ENCODE data around the gene RIMBP3C.
A peak's percentile ranks its signal among the peaks of the same experiment; 100 is the strongest.
"Not testable (repeated sequence)": the region's sequence is repeated elsewhere in the genome, so short reads cannot be mapped to it uniquely, and the experiment has no call there.

Gene RIMBP3C

GRCh38 chr22:21573750-21574494 is 22.7 kb upstream of the RIMBP3C start:
- no peak for DNase-seq

- DNase-seq: no peak
Measured at GRCh38 chr22:21573293-21573734, 22.1 kb upstream of the RIMBP3C start.

DNA sequence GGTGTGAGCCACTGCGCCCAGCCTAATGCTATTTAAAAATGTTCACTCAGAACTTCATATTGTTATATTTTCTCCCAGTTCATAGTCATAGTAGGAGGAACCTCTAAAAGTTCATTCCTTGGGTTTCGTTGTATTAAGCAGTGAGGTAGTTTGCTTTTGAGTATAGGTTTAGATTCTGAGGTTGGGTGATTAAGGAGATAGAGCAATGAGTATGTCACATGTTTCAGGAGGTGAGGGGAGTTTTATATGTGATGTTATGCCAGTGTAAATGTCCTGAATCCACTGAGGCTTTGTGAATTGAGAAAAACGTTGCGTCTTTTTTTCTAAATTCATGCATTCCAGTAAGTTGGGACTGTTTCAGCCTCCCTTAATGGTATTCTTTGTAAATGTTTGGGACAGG is 20.4 kb upstream of the RIMBP3C start:
- DNase-seq: no peak

DNA sequence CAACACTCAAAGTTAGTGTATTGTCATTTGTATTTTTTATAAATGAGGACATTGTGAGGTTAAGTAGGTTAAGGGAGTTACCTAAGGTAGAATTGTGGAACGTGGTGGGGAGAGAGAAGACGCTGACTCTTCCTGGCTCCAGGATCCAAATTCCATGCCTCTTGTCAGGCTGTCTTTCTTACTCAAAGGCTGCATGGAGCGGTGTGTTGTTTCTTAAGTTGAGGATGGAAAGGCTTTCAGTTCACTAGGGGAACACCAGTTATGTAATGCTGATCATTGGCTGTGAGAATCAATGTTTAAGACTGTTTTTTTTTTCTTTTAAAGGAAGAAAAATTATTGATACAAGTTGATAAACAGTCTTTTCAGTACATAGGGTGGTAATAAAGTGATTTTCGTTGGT is 19.1 kb upstream of the RIMBP3C start:
- DNase-seq: no peak

DNA sequence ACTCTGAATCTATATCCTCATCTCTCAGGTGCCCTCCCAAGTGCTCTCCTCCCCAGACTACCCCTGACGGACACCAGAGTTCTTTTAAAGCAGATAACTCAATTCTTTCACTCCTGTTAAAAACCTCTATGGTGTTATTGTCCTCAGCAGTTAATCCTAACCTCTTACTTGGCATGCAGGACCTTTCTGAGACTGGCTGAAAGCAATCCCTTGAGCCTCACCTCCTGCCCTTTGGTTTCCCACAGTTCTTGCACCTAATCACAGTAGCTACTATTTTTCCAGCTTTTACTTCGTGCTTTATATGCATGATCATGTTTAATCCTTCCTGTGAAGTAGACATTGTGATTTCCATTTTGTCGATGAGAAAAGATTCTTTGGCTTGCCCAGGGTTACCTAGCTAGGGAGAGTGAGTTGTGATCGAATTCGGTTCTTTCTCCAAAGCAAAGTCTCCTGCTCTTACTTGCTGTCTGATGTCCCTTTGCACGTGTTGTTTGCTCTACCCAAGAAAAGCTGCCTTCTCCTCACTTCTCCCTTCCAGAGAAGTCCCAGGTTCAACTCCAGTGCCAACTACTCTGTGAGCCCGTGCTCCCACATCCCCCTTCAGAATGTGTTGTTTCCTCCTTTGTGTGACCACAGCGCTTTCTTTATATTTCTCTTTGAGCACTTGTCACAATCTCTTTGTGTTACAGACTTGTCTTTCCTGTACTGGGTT is 18.4 kb upstream of the RIMBP3C start:
- no peak for DNase-seq

GRCh38 chr22:21569076-21569427 is 17.8 kb upstream of the RIMBP3C start:
- DNase-seq: not testable (repeated sequence)

GRCh38 chr22:21568347-21569075 is 17.2 kb upstream of the RIMBP3C start:
- DNase-seq: no peak

DNA sequence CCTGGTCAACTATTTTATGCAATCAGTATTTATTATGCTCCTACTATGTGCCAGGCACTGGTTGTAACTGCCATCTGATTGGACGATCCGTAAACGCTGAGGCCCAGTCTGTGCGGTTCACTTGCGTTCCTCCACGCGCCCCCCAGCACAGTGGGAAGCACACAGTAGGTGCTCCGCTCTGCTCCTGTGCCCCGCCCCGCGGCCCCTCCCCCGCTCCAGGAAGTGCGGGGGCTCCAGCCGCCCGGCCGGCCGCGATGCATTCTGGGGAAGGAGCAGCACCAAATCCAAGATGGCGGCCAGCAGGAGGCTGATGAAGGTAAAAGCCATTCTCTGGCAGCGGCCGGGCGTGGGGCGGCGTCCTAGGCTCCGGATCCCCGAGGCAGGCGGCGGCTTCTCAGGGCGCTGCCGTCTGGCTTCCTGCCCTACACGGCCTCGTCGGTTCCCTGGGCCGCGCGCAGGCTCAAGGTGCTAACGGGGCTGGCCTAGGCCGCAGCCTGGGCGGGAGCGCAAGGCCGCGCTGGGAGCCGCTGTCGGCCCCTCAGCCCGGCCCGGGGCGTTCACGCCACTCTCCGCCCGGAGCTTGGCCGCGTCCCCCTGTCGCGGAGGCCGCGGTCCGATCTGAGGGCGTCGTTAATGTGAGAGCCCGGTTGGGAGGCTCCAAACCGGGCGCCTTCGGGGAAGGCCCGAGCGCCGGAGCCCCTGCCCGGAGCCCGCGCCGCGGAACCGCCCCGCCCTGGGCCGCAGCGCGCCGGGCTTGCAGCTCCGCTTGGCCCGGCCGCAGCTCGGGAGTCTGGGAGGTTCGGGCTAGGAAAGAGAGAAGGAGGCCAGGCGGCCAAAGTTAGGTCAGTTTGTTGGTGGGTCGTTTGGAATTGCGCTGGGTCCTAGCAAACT is 16.4 kb upstream of the RIMBP3C start, which contains the start of gene UBE2L3:
Gene UBE2L3, plus strand, starts transcription at position 259 of the 891 bp plus-strand sequence. Its CDS starts 31 bp downstream, at position 290.
- DNase-seq: peak; percentile 14

- DNase-seq: no peak
Measured at GRCh38 chr22:21564411-21564810, 13.2 kb upstream of the RIMBP3C start.

DNA sequence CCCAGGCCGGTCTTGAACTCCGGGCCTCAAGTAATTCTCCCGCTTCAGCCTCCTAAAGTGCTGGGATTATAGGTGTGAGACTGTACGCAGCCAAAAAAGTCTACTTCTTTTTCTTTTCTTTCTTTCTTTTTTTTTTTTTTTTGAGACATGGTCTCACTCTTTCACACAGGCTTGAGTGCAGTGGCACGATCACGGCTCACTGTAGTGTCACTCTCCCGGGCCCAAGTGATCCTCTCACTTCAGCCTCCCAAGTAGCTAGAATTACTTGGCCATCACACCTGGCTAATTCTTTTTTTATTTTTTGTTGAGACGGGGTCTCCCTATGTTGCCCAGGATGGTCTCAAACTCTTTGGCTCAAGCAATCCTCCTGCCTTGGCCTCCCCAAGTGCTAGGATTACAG is 12.7 kb upstream of the RIMBP3C start:
- no peak for DNase-seq

GRCh38 chr22:21560657-21561056 is 9.4 kb upstream of the RIMBP3C start:
- DNase-seq: not testable (repeated sequence)

GRCh38 chr22:21559345-21560125 is 8.3 kb upstream of the RIMBP3C start:
- DNase-seq: not testable (repeated sequence)

- not testable (repeated sequence) for DNase-seq
Measured at GRCh38 chr22:21550678-21551047, 598 bp downstream of the RIMBP3C start.

- DNase-seq: not testable (repeated sequence)
Measured at GRCh38 chr22:21550008-21550677, 1.1 kb downstream of the RIMBP3C start.

- not testable (repeated sequence) for DNase-seq
Measured at GRCh38 chr22:21549558-21549957, 1.7 kb downstream of the RIMBP3C start.

- not testable (repeated sequence) for DNase-seq
Measured at GRCh38 chr22:21544432-21545322, 6.6 kb downstream of the RIMBP3C start.

DNA sequence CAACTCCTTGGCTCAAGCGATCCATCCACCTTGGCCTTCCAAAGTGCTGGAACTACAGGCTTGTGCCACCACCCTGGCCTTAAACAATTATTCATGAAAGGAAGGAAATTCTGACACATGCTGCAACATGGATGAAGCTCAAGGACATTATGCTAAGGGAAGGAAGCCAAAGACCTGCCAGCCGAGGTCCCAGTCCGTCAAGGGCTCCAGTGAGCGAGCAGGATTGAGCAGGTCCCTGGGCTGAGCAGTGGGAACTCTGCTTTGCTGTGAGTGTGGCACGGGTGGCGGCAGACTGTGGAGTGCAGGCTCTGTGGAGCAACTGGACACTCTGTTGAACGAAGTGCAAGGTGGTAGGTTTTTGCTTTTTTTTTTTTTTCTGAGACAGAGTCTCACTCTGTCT is 11.4 kb downstream of the RIMBP3C start:
- not testable (repeated sequence) for DNase-seq

- DNase-seq: not testable (repeated sequence)
Measured at GRCh38 chr22:21532863-21533648, 18.2 kb downstream of the RIMBP3C start.

DNA sequence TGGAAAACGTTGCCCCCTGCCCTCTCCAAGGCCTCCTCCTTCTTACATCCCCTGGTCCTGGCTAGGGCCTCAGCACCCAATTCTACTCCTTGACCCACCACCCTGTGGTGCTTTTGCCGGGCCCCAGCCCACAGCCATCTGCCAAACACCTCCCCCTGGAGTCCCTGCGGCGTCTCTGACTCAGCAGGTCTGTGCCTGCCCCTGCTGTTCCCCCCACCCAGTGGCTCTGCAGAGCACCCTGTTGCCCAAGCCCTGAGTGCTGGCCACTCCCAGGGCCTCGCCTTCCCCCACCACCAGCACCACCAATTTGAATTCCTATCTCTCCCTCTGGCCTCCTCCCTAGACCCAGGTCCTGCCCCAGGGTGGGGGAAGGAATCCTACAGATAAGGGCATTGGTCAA is 19.7 kb downstream of the RIMBP3C start:
- not testable (repeated sequence) for DNase-seq
